Mesodermal cell (in vitro differentiated cells): ENCODE results near the gene KIAA1671.

Experiments
- H3K27ac ChIP-seq: 2 replicates; pipeline ENCODE4 v1.7.0; 2013; ENCODE audit warnings: mild to moderate bottlenecking, low read depth, low read length, moderate library complexity; ENCODE audit not compliant: severe bottlenecking
- H3K36me3 ChIP-seq: 2 replicates; pipeline ENCODE4 v1.7.1; 2013; ENCODE audit warnings: mild to moderate bottlenecking, low read length, moderate library complexity; ENCODE audit not compliant: control insufficient read depth, insufficient read depth
- H3K4me1 ChIP-seq: one replicate; pipeline ENCODE4 v1.7.1; 2013; ENCODE audit warnings: mild to moderate bottlenecking, low read length; ENCODE audit not compliant: insufficient read depth, control insufficient read depth, poor library complexity, severe bottlenecking
- H3K4me3 ChIP-seq: 2 replicates; pipeline ENCODE4 v1.7.0; 2013; ENCODE audit warnings: low read length, control low read depth, mild to moderate bottlenecking; ENCODE audit not compliant: insufficient read depth, poor library complexity, severe bottlenecking; ENCODE audit errors: extremely low read depth
- H3K9me3 ChIP-seq: 2 replicates; pipeline ENCODE4 v1.7.1; 2013; ENCODE audit warnings: mild to moderate bottlenecking, low read length, moderate library complexity; ENCODE audit not compliant: control insufficient read depth
- WGBS, 2 experiments: methylation state at CpG; one replicate each; pipeline ENCODE4 v1.1.5; 2013; ENCODE audit warnings: missing lambda C conversion rate in 2 of 2; ENCODE audit not compliant: insufficient coverage in 2 of 2; 5-methylcytosine and 5-hydroxymethylcytosine counted together

Gene KIAA1671

GRCh38 chr22:25134028-25134427 is 181.5 kb downstream of the KIAA1671 start:
- H3K36me3 ChIP-seq, result peaks cover 13% of the 10 kb centered on the region
- no peaks in the 10 kb centered on the region for H3K9me3 ChIP-seq
- H3K27ac ChIP-seq, result no peak overlapping the region
- H3K4me3 ChIP-seq, result no peak overlapping the region
- 80 to 81% methylated on average over 3 of the region's 4 CpGs for WGBS, 2 experiments
- no peaks in the 10 kb centered on the region for H3K4me1 ChIP-seq

- no peaks in the 10 kb centered on the region for H3K4me1 ChIP-seq
- H3K9me3 ChIP-seq, result no peaks in the 10 kb centered on the region
- no peak overlapping the region for H3K27ac ChIP-seq
- no peak overlapping the region for H3K4me3 ChIP-seq
- WGBS, 2 experiments, result 67 to 89% methylated on average over 1 of the region's 2 CpGs
- H3K36me3 ChIP-seq, result peaks cover 18% of the 10 kb centered on the region
These were observed 181.9 kb downstream of the KIAA1671 start for GRCh38 chr22:25134451-25134850.

GRCh38 chr22:25136953-25137576 is 184.5 kb downstream of the KIAA1671 start:
- peaks cover 20% of the 10 kb centered on the region for H3K36me3 ChIP-seq
- no peak overlapping the region for H3K4me3 ChIP-seq
- 86 to 100% methylated on average over 2 to 3 of the region's 5 CpGs for WGBS, 2 experiments
- no peak overlapping the region for H3K27ac ChIP-seq
- H3K9me3 ChIP-seq, result no peaks in the 10 kb centered on the region
- H3K4me1 ChIP-seq, result no peaks in the 10 kb centered on the region

- Histone ChIP-seq H3K4me1 (no peaks in the 10 kb centered on the region), H3K36me3 (peaks cover 20% of the 10 kb centered on the region), H3K27ac (no peak overlapping the region), H3K9me3 (no peaks in the 10 kb centered on the region), H3K4me3 (no peak overlapping the region)
- 91 to 93% methylated on average over 5 to 6 of the region's 6 CpGs for WGBS, 2 experiments
These were observed 185.3 kb downstream of the KIAA1671 start for GRCh38 chr22:25137577-25138525.

GRCh38 chr22:25139062-25139461 is 186.5 kb downstream of the KIAA1671 start:
- no peaks in the 10 kb centered on the region for H3K9me3 ChIP-seq
- no peak overlapping the region for H3K4me3 ChIP-seq
- H3K4me1 ChIP-seq, result no peaks in the 10 kb centered on the region
- 83% methylated on average over 2 of the region's 2 CpGs for WGBS, 2 experiments
- H3K27ac ChIP-seq, result no peak overlapping the region
- H3K36me3 ChIP-seq, result peaks cover 20% of the 10 kb centered on the region

- Histone ChIP-seq H3K4me1 (no peaks in the 10 kb centered on the region), H3K27ac (no peak overlapping the region), H3K4me3 (no peak overlapping the region), H3K36me3 (peaks cover 13% of the 10 kb centered on the region), H3K9me3 (no peaks in the 10 kb centered on the region)
- WGBS, 2 experiments, result 77 to 81% methylated on average over 6 to 7 of the region's 7 CpGs
These were observed 189.6 kb downstream of the KIAA1671 start for GRCh38 chr22:25142102-25142501.

GRCh38 chr22:25143156-25144076 is 190.9 kb downstream of the KIAA1671 start:
- H3K4me3 ChIP-seq, result no peak overlapping the region
- no peak overlapping the region for H3K27ac ChIP-seq
- peaks cover 6% of the 10 kb centered on the region for H3K36me3 ChIP-seq
- 91 to 93% methylated on average over 3 of the region's 5 CpGs for WGBS, 2 experiments
- no peaks in the 10 kb centered on the region for H3K4me1 ChIP-seq
- no peaks in the 10 kb centered on the region for H3K9me3 ChIP-seq

GRCh38 chr22:25144522-25144921 is 192.0 kb downstream of the KIAA1671 start:
- no peaks in the 10 kb centered on the region for H3K4me1 ChIP-seq
- WGBS, 2 experiments, result 100% methylated on average over 2 of the region's 2 CpGs; no CpG with 5 or more reads in 1 of the 2 experiments
- peaks cover 1% of the 10 kb centered on the region for H3K36me3 ChIP-seq
- H3K4me3 ChIP-seq, result no peak overlapping the region
- no peaks in the 10 kb centered on the region for H3K9me3 ChIP-seq
- H3K27ac ChIP-seq, result no peak overlapping the region

GRCh38 chr22:25146307-25146706 is 193.8 kb downstream of the KIAA1671 start:
- Histone ChIP-seq H3K9me3 (no peaks in the 10 kb centered on the region), H3K4me1 (no peaks in the 10 kb centered on the region), H3K36me3 (no peaks in the 10 kb centered on the region), H3K4me3 (no peak overlapping the region), H3K27ac (no peak overlapping the region)
- 80% methylated on average over 1 of the region's 1 CpG; no CpG with 5 or more reads in 1 of the 2 experiments for WGBS, 2 experiments

- Histone ChIP-seq H3K36me3 (no peaks in the 10 kb centered on the region), H3K9me3 (no peaks in the 10 kb centered on the region), H3K4me3 (no peak overlapping the region), H3K4me1 (no peaks in the 10 kb centered on the region), H3K27ac (no peak overlapping the region)
- 67 to 86% methylated on average over 1 of the region's 4 CpGs for WGBS, 2 experiments
These were observed 194.6 kb downstream of the KIAA1671 start for GRCh38 chr22:25146906-25147641.
